IMR-90 (cell line): ENCODE results near the gene LINC00632.

Source experiments
- BHLHE40 ChIP-seq: fragments of 150-350 bp; IDR thresholded peaks from 2 replicates; pipeline ENCODE4 v1.6.1; 2016; ENCODE audit warnings: mild to moderate bottlenecking, low read depth, low read length
- CEBPB ChIP-seq: IDR thresholded peaks from 2 replicates; pipeline ENCODE4 v1.6.1; 2012; ENCODE audit warnings: low read depth, low read length, improper control_type of control experiment
- CHD1 ChIP-seq: IDR thresholded peaks from 2 replicates; pipeline ENCODE4 v1.6.1; 2012; ENCODE audit warnings: low read depth, low read length, improper control_type of control experiment
- MAFK ChIP-seq: IDR thresholded peaks from 2 replicates; pipeline ENCODE4 v1.6.1; 2012; ENCODE audit warnings: low read depth, low read length, improper control_type of control experiment
- MAZ ChIP-seq: IDR thresholded peaks from 2 replicates; pipeline ENCODE4 v1.6.1; 2012; ENCODE audit warnings: low read depth, mild to moderate bottlenecking, low read length, improper control_type of control experiment, moderate library complexity, borderline replicate concordance
- MXI1 ChIP-seq: IDR thresholded peaks from 2 replicates; pipeline ENCODE4 v1.6.1; 2012; ENCODE audit warnings: low read depth, mild to moderate bottlenecking, low read length, moderate library complexity, borderline replicate concordance
- POLR2A ChIP-seq: IDR thresholded peaks from 2 replicates; pipeline ENCODE4 v1.6.1; 2012; ENCODE audit warnings: mild to moderate bottlenecking, low read depth, low read length
- RAD21 ChIP-seq: IDR thresholded peaks from 2 replicates; pipeline ENCODE4 v1.6.1; 2012; ENCODE audit warnings: low read length, improper control_type of control experiment
- RCOR1 ChIP-seq: IDR thresholded peaks from 2 replicates; pipeline ENCODE4 v1.6.1; 2012; ENCODE audit warnings: mild to moderate bottlenecking, low read length, improper control_type of control experiment; ENCODE audit not compliant: insufficient replicate concordance
- RFX5 ChIP-seq: IDR thresholded peaks from 2 replicates; pipeline ENCODE4 v1.8.0; 2012; ENCODE audit warnings: low read depth, mild to moderate bottlenecking, low read length, moderate library complexity
- SMC3 ChIP-seq: fragments of 150-350 bp; IDR thresholded peaks from 2 replicates; pipeline ENCODE4 v1.6.1; 2016; ENCODE audit warnings: low read depth, mild to moderate bottlenecking, antibody characterized with exemption, low read length, moderate library complexity
- TF ChIP-seq, protein P1 (sequence below): conservative IDR thresholded peaks from 2 replicates; pipeline ENCODE4 v1.5.1; 2012; ENCODE audit warnings: mild to moderate bottlenecking, low read depth, low read length, improper control_type of control experiment
- TF ChIP-seq, protein P2 (sequence below): fragments of 150-350 bp; IDR thresholded peaks from 2 replicates; pipeline ENCODE4 v1.6.1; 2016; ENCODE audit warnings: low read depth, mild to moderate bottlenecking, low read length, moderate library complexity, borderline replicate concordance
- TF ChIP-seq, protein P3 (sequence below): fragments of 150-350 bp; IDR thresholded peaks from 2 replicates; pipeline ENCODE4 v1.6.1; 2017; ENCODE audit warnings: mild to moderate bottlenecking, antibody characterized with exemption, low read length, low read depth

DNA sequence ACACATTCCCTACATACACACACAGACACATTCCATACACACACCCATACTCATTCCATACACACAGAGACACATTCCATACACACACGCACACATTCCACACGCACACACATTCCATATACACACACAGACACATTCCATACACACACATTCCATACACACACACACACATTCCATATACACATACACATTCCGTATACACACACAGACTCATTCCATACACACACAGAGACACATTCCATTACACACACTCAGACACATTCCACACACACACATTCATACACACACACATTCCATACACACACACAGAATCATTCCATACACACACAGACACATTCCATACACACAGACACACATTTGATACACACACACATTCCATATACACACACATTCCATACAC is 15.2 kb downstream of the LINC00632 start:
- TF ChIP-seq RFX5, result no peak
- no peak for TF ChIP-seq CEBPB
- TF ChIP-seq, protein P1, sequence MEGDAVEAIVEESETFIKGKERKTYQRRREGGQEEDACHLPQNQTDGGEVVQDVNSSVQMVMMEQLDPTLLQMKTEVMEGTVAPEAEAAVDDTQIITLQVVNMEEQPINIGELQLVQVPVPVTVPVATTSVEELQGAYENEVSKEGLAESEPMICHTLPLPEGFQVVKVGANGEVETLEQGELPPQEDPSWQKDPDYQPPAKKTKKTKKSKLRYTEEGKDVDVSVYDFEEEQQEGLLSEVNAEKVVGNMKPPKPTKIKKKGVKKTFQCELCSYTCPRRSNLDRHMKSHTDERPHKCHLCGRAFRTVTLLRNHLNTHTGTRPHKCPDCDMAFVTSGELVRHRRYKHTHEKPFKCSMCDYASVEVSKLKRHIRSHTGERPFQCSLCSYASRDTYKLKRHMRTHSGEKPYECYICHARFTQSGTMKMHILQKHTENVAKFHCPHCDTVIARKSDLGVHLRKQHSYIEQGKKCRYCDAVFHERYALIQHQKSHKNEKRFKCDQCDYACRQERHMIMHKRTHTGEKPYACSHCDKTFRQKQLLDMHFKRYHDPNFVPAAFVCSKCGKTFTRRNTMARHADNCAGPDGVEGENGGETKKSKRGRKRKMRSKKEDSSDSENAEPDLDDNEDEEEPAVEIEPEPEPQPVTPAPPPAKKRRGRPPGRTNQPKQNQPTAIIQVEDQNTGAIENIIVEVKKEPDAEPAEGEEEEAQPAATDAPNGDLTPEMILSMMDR, result no peak
- no peak for TF ChIP-seq SMC3
- no peak for TF ChIP-seq POLR2A
- TF ChIP-seq, protein P2, sequence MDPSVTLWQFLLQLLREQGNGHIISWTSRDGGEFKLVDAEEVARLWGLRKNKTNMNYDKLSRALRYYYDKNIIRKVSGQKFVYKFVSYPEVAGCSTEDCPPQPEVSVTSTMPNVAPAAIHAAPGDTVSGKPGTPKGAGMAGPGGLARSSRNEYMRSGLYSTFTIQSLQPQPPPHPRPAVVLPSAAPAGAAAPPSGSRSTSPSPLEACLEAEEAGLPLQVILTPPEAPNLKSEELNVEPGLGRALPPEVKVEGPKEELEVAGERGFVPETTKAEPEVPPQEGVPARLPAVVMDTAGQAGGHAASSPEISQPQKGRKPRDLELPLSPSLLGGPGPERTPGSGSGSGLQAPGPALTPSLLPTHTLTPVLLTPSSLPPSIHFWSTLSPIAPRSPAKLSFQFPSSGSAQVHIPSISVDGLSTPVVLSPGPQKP, result no peak
- TF ChIP-seq, protein P3, sequence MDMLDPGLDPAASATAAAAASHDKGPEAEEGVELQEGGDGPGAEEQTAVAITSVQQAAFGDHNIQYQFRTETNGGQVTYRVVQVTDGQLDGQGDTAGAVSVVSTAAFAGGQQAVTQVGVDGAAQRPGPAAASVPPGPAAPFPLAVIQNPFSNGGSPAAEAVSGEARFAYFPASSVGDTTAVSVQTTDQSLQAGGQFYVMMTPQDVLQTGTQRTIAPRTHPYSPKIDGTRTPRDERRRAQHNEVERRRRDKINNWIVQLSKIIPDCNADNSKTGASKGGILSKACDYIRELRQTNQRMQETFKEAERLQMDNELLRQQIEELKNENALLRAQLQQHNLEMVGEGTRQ, result no peak
- no peak for TF ChIP-seq RCOR1
- no peak for TF ChIP-seq CHD1
- TF ChIP-seq MAFK, result no peak
- TF ChIP-seq MXI1, result no peak
- no peak for TF ChIP-seq RAD21
- no peak for TF ChIP-seq MAZ
- no peak for TF ChIP-seq BHLHE40
